GM23248 (cell line): ENCODE results near the gene ZBTB46. TPM values are rescaled to one million over a fixed set of nuclear protein-coding genes. Genes with fewer than 3 reads are reported as not detected.

Source experiments
- DNase-seq: peaks from one replicate; pipeline ENCODE4 v3.0.0-alpha.2; 2015
- H2AFZ ChIP-seq: fragments of 200-600 bp; sonication (generic); 2 replicates; pipeline ENCODE4 v1.6.1; 2016; ENCODE audit warnings: antibody characterized with exemption
- H3F3A ChIP-seq: fragments of 200-600 bp; sonication (generic); 2 replicates; pipeline ENCODE4 v1.6.1; 2016; ENCODE audit warnings: mild to moderate bottlenecking, antibody characterized with exemption, mixed run types; ENCODE audit not compliant: insufficient read depth
- H3K27ac ChIP-seq: fragments of 200-600 bp; sonication (generic); 2 replicates; pipeline ENCODE4 v1.5.1; 2016; ENCODE audit warnings: mild to moderate bottlenecking
- H3K27me3 ChIP-seq: fragments of 200-600 bp; sonication (generic); replicated peaks from 2 replicates; pipeline ENCODE4 v1.6.1; 2016; ENCODE audit warnings: mild to moderate bottlenecking; ENCODE audit not compliant: insufficient read depth
- H3K36me3 ChIP-seq: fragments of 200-600 bp; sonication (generic); 2 replicates; pipeline ENCODE4 v1.6.1; 2016; ENCODE audit warnings: low read depth, mild to moderate bottlenecking
- H3K4me1 ChIP-seq: fragments of 200-600 bp; sonication (generic); 2 replicates; pipeline ENCODE4 v1.6.1; 2016; ENCODE audit warnings: mild to moderate bottlenecking; ENCODE audit not compliant: insufficient read depth
- H3K4me2 ChIP-seq: fragments of 200-600 bp; sonication (generic); one replicate; pipeline ENCODE4 v1.6.1; 2016; ENCODE audit warnings: mild to moderate bottlenecking; ENCODE audit not compliant: unreplicated experiment
- H3K4me3 ChIP-seq: fragments of 200-600 bp; sonication (generic); 2 replicates; pipeline ENCODE4 v1.5.1; 2016; ENCODE audit warnings: mild to moderate bottlenecking
- H3K79me2 ChIP-seq: fragments of 200-600 bp; sonication (generic); 2 replicates; pipeline ENCODE4 v1.6.1; 2016; ENCODE audit warnings: mild to moderate bottlenecking; ENCODE audit not compliant: insufficient read depth
- H3K9ac ChIP-seq: fragments of 200-600 bp; sonication (generic); 2 replicates; pipeline ENCODE4 v1.6.1; 2016; ENCODE audit warnings: mild to moderate bottlenecking
- H3K9me2 ChIP-seq: fragments of 200-600 bp; sonication (generic); 2 replicates; pipeline ENCODE4 v1.6.1; 2016; ENCODE audit warnings: mixed run types, mild to moderate bottlenecking, moderate library complexity; ENCODE audit not compliant: insufficient read depth
- H3K9me3 ChIP-seq: fragments of 200-600 bp; sonication (generic); one replicate; pipeline ENCODE4 v1.6.1; 2017; ENCODE audit warnings: low read depth
- H4K20me1 ChIP-seq: fragments of 200-600 bp; sonication (generic); 2 replicates; pipeline ENCODE4 v1.6.0; 2016; ENCODE audit not compliant: insufficient read depth
- EZH2 ChIP-seq: fragments of 200-600 bp; sonication (generic); IDR thresholded peaks from 2 replicates; pipeline ENCODE4 v1.6.1; 2018; ENCODE audit warnings: antibody characterized with exemption, mild to moderate bottlenecking; ENCODE audit not compliant: insufficient read depth, poor library complexity, severe bottlenecking
- EZH2phosphoT487 ChIP-seq: fragments of 200-600 bp; sonication (generic); IDR thresholded peaks from 2 replicates; pipeline ENCODE4 v1.6.1; 2018; ENCODE audit warnings: antibody characterized with exemption, moderate library complexity, mild to moderate bottlenecking, low read depth; ENCODE audit not compliant: insufficient read depth
- WGBS, 2 experiments: methylation state at CpG; one replicate each; pipeline ENCODE4 v1.1.6; 2015 to 2017; ENCODE audit warnings: low lambda C conversion rate in 2 of 2, low coverage in 1 of 2; ENCODE audit errors: missing lambda C conversion rate in 2 of 2; 5-methylcytosine and 5-hydroxymethylcytosine counted together
- in situ Hi-C: fragments of 300-500 bp; cut with MboI; formaldehyde crosslinking; loops from 2 replicates; pipeline ENCODE4 v1.15.0; 2020
- polyA plus RNA-seq: library from polyadenylated mRNA; unstranded; fragments of >200 nt; fragmentation: Nextera tagmentation; extraction: Ambion mirVana; gene quantifications from 2 replicates; pipeline ENCODE4 v1.2.1, GENCODE V29; 2016
- total RNA-seq: library from RNA; depleted of rRNA; stranded (reverse); fragments of >200 nt; shearing (Covaris generic); gene quantifications from 2 replicates; pipeline ENCODE4 v1.2.3, GENCODE V29; 2014

The ZBTB46 gene
- total and polyA plus RNA-seq, 2 experiments from 2014 or later, result 0.33 to 1.9 TPM

DNA sequence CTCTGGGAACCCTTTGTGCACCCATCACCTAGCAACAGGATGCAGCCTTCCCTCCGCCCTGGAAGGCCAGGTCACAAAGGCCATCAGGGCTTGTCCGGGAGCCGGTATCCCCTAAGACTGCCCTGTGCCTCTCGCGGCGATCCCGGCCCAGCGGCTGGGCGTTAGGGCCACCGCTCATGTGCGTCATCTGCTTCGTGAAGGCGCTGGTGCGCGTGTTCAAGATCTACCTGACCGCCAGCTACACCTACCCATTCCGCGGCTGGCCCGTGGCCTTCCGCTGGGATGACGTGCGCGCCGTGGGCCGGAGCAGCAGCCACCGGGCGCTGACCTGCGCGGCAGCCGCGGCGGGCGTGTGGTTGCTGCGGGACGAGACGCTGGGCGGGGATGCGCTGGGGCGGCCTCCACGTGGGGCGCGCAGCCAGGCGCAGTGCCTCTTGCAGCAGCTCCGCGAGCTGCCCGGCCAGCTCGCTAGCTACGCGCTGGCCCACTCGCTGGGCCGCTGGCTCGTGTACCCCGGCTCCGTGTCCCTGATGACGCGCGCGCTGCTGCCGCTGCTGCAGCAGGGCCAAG lies 30.4 kb upstream of the ZBTB46 start, which contains the start of gene ABHD16B:
Gene ABHD16B (plus strand): TSS at position 134 of the 570 bp plus-strand sequence. CDS start 43 bp downstream, at position 177.
- H3K79me2 ChIP-seq, result peaks cover 25% of the 10 kb centered on the region
- H4K20me1 ChIP-seq, result no peaks in the 10 kb centered on the region
- H3K9me3 ChIP-seq, result no peaks in the 10 kb centered on the region
- no peaks in the 10 kb centered on the region for H3K36me3 ChIP-seq
- no peak for DNase-seq
- TF ChIP-seq EZH2, result no peak
- TF ChIP-seq EZH2phosphoT487, result no peak
- WGBS, 2 experiments, result 94% methylated on average over 48 to 59 of the region's 59 CpGs
- peaks cover 4% of the 10 kb centered on the region; the same call in 1 of the 2 replicates for H3K27me3 ChIP-seq
- no peaks in the 10 kb centered on the region for H3K9me2 ChIP-seq
- no peak within 1 kb of the TSS for H3K9ac ChIP-seq
- peaks cover 17% of the 10 kb centered on the region for H3K4me1 ChIP-seq
- H3K4me2 ChIP-seq, result no peak within 1 kb of the TSS
- no peak within 1 kb of the TSS for H2AFZ ChIP-seq
- in situ Hi-C loops, result no loop called here
- H3F3A ChIP-seq, result peaks cover 4% of the 10 kb centered on the region; the same call in 1 of the 2 replicates
- H3K27ac ChIP-seq, result no peak within 1 kb of the TSS
- no peak within 1 kb of the TSS for H3K4me3 ChIP-seq

DNA sequence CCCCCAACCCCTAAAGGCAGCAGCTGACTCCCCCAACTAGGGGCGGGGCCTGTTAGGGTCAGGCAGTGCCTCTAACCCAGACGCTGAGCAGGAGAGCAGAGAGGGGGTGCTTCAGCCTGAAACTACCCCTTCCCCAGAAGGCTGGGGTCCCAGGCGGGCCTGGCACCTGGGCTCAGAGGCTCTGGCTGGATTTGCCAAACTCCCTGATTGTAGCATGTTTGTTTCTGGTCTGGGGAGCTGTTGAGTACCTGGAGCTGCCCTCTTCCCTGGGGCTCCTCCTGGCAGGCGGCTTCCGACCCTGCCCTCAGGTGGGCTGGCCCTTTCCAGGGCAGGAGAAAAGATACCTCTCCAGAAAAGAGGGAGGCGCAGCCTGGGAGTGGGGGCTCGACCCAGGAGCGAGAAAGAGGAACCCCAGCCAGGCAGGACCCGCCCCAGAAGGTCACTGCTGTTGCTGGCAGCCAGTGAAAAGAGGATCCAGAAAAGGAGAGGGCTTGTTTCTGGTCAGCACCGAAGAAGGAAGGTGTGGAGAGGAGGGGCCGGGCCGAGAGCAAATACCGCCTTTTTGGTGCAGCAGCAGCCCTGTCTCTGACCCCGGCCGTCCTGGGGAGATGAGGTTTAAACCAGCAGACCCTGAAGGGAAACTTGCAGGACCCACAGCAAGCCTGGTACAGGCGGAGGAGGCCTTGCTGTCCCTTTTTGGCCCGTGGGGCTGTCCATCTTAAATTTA lies 29.4 kb upstream of the ZBTB46 start:
- no peak overlapping the region for H2AFZ ChIP-seq
- H3K4me3 ChIP-seq, result no peak overlapping the region
- H4K20me1 ChIP-seq, result no peaks in the 10 kb centered on the region
- in situ Hi-C loops, result no loop called here
- peaks cover 17% of the 10 kb centered on the region for H3K4me1 ChIP-seq
- H3K27me3 ChIP-seq, result peaks cover 10% of the 10 kb centered on the region; the same call in 1 of the 2 replicates
- H3K9me2 ChIP-seq, result no peaks in the 10 kb centered on the region
- WGBS, 2 experiments, result 86 to 87% methylated on average over 15 to 17 of the region's 17 CpGs
- H3K9me3 ChIP-seq, result no peaks in the 10 kb centered on the region
- no peak overlapping the region for H3K9ac ChIP-seq
- no peak for DNase-seq
- H3K36me3 ChIP-seq, result no peaks in the 10 kb centered on the region
- H3K4me2 ChIP-seq, result no peak overlapping the region
- peaks cover 18% of the 10 kb centered on the region for H3K79me2 ChIP-seq
- H3K27ac ChIP-seq, result no peak overlapping the region
- no peak for TF ChIP-seq EZH2phosphoT487
- H3F3A ChIP-seq, result peaks cover 4% of the 10 kb centered on the region; the same call in 1 of the 2 replicates

DNA sequence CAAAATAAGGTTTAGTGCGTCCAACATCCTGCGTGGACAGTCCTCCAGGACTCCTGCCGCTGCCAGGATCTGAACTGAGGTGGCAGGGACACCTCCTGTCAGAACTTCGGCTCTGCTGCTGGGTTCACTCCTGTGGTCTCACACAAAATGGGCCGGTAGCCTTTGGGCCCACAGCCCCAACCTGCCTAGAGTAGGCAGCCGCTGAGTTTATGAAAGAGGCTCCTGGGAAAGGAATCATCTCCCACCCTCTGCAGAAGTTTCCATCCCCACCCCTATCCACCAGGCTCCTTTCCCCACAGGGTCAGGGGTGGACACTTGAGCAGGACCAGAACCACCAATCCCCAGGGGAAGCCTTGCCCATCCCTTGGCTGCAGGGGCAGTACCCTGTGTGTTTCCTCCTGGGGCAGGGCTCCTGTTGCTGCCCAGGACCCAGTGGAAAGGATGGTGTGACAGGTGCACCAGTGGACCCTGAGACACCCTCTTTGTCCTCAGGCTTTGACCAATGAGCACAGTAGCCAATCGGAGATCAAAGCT lies 28.2 kb upstream of the ZBTB46 start:
- Histone ChIP-seq H3K4me1 (peaks cover 17% of the 10 kb centered on the region), H2AFZ (no peak overlapping the region), H3K9me2 (no peaks in the 10 kb centered on the region), H3K27me3 (peaks cover 10% of the 10 kb centered on the region; the same call in 1 of the 2 replicates), H3K9me3 (no peaks in the 10 kb centered on the region), H4K20me1 (no peaks in the 10 kb centered on the region), H3K79me2 (peaks cover 12% of the 10 kb centered on the region), H3K4me2 (no peak overlapping the region), H3K36me3 (no peaks in the 10 kb centered on the region), H3K4me3 (no peak overlapping the region), H3K9ac (no peak overlapping the region), H3K27ac (no peak overlapping the region), H3F3A (no peaks in the 10 kb centered on the region; the same call in 1 of the 2 replicates)
- TF ChIP-seq EZH2 (no peak), EZH2phosphoT487 (no peak)
- in situ Hi-C loops, result no loop called here
- 65 to 66% methylated on average over 7 of the region's 7 CpGs for WGBS, 2 experiments
- no peak for DNase-seq

GRCh38 chr20:63858393-63859165 lies 27.5 kb upstream of the ZBTB46 start:
- WGBS, 2 experiments, result 26 to 43% methylated on average over 6 to 12 of the region's 12 CpGs
- peaks cover 12% of the 10 kb centered on the region for H3K4me1 ChIP-seq

More at GRCh38 chr20:63858393-63859165, 27.5 kb upstream of the ZBTB46 start:
- peak; percentile 24 for DNase-seq
- H3K79me2 ChIP-seq, result peaks cover 6% of the 10 kb centered on the region
- H3K27me3 ChIP-seq, result peaks cover 10% of the 10 kb centered on the region; the same call in 1 of the 2 replicates
- TF ChIP-seq EZH2phosphoT487, result no peak
- TF ChIP-seq EZH2, result no peak
- no peak overlapping the region for H3K4me2 ChIP-seq
- no peaks in the 10 kb centered on the region for H4K20me1 ChIP-seq
- no peaks in the 10 kb centered on the region for H3K36me3 ChIP-seq
- no peak overlapping the region for H2AFZ ChIP-seq
- no peak overlapping the region for H3K4me3 ChIP-seq
- no peaks in the 10 kb centered on the region for H3K9me2 ChIP-seq
- H3K27ac ChIP-seq, result no peak overlapping the region
- no peaks in the 10 kb centered on the region for H3K9me3 ChIP-seq
- no peak overlapping the region for H3K9ac ChIP-seq
- in situ Hi-C loops, result no loop called here
- H3F3A ChIP-seq, result no peaks in the 10 kb centered on the region; the same call in 1 of the 2 replicates
